Measurements from ENCODE around the gene PI4KA.

The PI4KA gene

GRCh38 chr22:20661473-20661872 lies 197.1 kb downstream of the PI4KA start:
- H3K4me3 ChIP-seq (ENCODE audit: low read length), result no peak overlapping the region
- no peak for TF ChIP-seq ZNF274 (IDR thresholded peaks at IDR 0.05; ENCODE audit: low read depth, low read length)

- H3K4me3 ChIP-seq (ENCODE audit: low read length), result no peak overlapping the region
- no peak for TF ChIP-seq ZNF274 (IDR thresholded peaks at IDR 0.05; ENCODE audit: low read depth, low read length)
Measured at GRCh38 chr22:20660441-20661054, 198.1 kb downstream of the PI4KA start.

- no peak overlapping the region for H3K4me3 ChIP-seq (ENCODE audit: low read length)
- TF ChIP-seq ZNF274 (IDR thresholded peaks at IDR 0.05; ENCODE audit: low read depth, low read length), result no peak
Measured at GRCh38 chr22:20659920-20660319, 198.7 kb downstream of the PI4KA start.

GRCh38 chr22:20659258-20659657 lies 199.4 kb downstream of the PI4KA start:
- no peak overlapping the region for H3K4me3 ChIP-seq (ENCODE audit: low read length)
- TF ChIP-seq ZNF274 (IDR thresholded peaks at IDR 0.05; ENCODE audit: low read depth, low read length), result no peak

GRCh38 chr22:20658433-20659222 lies 200.0 kb downstream of the PI4KA start:
- TF ChIP-seq ZNF274 (IDR thresholded peaks at IDR 0.05; ENCODE audit: low read depth, low read length), result no peak
- no peak overlapping the region for H3K4me3 ChIP-seq (ENCODE audit: low read length)

GRCh38 chr22:20657963-20658362 lies 200.6 kb downstream of the PI4KA start:
- H3K4me3 ChIP-seq (ENCODE audit: low read length), result no peak overlapping the region
- TF ChIP-seq ZNF274 (IDR thresholded peaks at IDR 0.05; ENCODE audit: low read depth, low read length), result no peak

Measured in GM08714 (cell line).